HG03097 (cell line): Measurements from ENCODE around the gene STX3.
"Not testable (repeated sequence)": the region's sequence is repeated elsewhere in the genome, so short reads cannot be mapped to it uniquely, and the experiment has no call there.

Experiments used
- ATAC-seq: cut with Tn5 transposase; IDR thresholded peaks from one replicate; pipeline ENCODE4 v1.9.1; 2021; ENCODE audit not compliant: unreplicated experiment, low FRiP score

STX3 gene

DNA sequence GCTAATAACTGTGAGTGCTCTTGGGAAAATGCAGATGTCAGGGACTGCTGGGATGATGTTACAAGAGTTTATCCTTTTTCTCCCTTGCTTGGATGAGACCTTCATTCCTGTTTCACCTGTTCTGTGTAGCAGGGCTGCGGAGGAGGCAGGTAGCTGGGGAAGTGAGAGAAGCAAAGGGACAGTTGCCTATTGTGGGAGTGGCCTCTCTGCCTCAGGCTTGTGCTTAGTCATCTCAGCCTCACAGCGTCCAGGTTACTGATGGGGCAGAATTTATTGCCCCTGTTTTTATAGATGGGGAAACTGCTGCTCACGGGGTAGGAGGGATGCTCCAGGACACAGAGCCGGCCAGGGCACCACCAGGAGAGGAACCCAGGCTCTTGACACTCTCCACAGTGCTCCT, 1.7 kb downstream of the STX3 start:
- ATAC-seq, result no peak

DNA sequence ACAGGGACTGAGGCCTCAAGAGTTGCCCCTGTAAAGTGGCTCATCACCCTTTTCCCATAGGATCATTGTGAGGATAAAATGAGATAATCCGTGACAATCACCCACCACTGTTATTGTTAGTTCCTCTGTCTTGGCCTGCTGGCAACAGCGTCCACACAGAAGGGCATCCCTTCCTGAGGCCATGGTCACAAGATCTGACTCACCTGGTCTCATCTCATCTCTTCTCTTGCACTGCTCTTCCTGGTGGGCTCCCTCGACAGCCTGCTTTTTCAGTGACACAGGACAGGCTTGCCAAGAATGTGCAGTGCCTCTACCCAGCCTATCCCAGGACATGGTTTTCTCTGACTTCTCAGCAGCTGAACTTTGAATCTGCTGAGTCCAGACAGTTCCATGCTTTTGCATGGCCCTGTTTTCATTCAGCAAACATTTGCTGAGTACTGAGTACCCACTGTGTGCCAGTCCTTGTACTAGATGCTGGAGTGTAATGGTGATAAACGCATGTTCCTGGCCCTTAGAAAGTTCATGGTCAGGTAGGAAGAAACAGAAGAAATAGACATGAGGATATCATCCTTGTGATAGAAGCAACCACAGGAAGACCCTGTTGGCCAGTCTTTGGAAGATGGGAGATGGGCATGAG, 3.3 kb downstream of the STX3 start:
- no peak for ATAC-seq

DNA sequence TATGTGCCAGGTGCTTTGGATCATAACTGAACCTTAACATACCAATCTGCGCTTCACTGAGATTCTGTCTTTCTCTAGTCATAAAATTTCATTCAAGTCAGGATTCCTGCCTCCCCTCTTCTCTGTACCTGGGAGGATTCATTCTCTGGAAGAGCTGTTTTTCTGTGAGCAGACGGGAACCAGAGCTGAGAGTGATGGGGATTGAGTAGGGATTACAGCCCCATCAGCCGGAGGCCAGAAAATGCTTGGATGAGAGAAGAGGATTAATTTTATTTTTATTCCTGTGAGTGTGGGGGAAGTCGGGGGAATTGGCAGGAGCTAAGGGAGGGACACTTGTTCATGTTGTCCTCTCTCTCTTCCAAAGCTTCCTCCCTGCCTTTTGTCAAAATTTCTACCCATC, 4.7 kb downstream of the STX3 start:
- no peak for ATAC-seq

DNA sequence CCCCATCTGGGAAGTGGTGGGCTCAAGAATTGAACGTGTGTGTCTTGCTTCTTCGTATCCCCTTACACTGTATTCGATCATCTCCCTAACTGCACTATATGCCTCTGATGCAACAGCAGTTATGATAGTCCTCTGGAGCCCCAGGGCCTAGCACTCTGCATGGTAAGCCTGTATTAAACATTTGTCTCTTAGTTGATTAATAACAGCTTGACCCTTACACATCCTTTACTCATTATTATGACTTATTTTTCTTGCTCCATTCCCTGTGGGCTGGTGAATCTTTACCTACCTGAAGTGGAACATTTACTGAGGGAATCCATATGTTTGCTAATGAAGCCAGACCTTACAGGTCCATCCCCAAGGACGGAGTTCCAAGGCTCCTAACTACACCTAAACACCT, 5.6 kb downstream of the STX3 start:
- ATAC-seq, result no peak

DNA sequence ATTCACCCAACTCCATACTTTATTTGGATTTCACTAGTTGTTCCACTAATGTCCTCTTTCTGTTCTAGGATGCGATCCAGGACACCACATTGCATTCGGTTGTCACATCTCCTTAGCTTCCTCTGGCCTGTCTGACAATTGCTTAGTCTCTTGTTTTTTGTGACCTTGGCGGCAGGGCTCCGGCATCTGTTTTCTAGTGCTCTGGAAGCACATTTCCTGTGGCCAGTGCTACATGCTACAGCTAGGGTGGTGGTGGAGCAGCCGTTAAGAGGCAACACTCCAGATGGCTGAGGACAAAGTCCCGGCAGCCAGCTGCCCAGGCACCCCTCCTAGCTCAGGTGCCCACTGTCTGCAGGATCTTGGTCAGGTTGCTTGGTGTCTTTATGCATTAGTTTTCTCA, 6.8 kb downstream of the STX3 start:
- ATAC-seq, result no peak

DNA sequence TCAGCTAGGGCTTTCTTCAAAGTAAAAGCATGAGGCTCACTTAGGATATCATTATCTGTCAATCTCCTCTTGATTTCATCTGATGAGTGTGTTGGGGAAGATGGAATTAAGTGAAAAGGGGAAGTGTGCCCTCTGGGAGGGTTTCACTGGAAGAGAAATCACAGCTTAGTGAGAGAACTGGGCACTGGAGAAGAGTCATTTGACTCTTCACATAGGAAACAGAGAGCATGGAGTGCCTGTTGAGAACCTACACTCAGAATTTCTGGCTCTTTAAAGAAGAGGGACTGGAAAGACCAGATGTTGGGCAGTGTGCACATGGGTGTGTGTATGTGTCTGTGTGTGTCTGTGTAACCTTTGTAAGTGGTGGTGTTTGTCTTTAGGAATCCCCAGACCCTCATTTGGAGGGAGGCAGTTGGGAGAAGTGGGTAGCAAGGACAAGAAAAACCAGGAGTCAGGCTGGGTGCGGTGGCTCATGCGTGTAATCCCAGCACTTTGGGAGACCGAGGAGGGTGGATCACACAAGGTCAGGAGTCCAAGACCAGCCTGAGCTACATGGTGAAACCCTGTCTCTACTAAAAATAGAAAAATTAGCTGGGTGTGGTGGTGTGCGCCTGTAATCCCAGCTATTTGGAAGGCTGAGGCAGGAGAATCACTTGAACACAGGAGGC, 10.0 kb downstream of the STX3 start:
- no peak for ATAC-seq

DNA sequence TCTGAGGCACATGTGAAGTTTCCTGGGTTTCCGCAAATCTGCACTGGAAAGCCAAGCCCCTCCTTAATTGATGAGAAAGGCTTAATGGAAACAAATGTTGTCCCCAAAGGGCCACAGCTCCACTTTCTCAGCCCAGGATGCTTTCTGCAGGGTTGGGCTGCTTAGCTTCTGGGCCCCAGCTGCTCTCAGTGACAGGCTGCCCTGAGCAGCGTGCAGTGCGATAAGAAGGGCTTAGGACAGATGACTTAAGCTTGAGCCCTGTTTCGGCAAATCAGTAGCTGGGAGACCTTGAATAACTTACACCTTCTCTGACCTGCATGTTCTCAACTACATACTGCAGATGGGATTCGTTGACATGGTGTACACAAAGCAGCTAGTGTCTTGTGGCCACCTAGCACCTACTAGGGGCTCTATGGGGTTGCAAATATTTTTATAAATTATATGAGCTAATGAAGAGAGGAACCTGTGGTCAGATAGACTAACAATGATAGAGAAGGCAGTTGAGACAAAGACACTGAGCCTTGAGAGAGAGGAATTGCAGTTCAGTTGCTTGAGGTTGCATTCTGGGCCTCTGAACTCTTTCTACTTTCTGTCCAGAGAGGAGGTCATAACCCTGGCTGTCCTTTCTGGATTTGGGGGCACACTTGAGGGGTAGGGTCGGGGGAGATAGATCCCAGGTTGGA, 11.5 kb downstream of the STX3 start:
- no peak for ATAC-seq

DNA sequence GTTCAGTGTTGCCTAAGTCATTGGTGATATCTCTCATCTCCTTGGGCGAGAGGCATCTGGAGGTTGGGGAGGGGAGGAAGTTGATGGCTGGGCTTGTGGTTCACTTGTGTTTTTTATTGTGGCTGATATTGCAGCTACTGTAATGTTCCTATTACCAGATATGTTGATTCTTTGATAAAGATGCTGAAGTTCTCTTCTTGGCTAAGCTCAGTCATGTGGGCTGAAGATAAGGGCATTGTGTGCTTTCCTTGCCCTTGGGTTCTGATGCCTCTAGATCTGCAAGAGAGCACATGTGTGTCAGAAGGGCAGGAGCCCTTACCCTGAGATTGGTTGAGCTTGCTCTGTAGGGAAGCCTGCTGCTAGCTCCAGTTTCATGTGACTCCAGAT, 12.0 kb downstream of the STX3 start:
- no peak for ATAC-seq

DNA sequence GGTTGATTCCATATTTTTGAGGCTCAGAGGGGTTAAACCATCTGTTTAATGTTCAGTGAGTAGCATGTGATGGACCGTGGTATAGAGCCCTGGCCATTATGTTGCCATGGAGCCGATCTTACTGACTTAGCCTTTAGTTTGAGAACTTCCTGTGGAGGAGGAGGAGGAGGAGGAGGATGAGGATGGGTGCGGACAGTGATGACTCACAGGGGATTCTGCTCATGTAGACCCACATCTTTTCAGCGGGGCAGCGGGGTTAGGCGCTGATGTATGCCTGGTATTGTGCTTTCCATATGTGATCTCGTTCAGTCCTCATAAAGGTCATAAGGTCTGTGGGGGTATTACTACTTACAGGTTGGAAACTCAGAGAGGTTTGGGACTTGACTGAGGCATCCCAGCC, 13.9 kb downstream of the STX3 start:
- ATAC-seq, result no peak

DNA sequence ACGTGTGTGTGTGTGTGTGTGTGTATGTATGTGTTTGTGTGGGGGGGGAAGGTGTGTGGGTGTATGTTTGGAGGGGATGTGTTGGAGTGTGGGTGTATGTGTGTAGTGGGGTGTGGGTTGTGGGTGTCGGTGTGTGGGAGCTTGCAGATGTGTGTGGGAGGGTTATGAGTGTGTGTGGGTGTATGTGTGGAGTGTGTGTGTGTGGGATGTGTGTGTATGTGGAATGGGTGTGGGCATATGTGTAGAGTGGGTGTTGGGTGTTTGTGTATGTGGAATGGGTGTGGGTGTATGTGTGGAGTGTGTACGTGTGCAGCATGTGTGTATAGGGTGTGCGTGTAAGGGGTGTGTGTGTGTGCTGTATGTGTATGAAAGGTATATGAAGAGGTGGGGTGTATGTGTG, 14.7 kb downstream of the STX3 start:
- no peak for ATAC-seq

DNA sequence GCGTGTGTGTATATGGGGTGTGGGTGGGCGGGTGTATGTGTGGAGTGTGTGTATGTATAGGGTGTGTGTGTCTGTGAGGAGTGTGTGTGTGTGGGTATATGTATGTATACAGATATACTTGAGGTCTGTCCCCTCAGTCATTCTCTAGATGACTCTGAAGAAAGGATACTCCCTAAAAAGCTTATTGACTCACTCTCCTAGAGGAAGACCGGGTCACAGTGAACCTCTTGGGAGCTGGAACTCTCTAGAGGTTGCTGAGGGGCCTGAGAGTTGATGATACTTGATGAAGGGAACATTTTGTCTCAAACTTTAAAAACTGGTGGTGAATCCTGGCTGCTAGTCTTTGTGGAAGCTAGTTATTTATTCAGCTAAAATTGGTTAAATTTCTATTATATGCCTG, 15.1 kb downstream of the STX3 start:
- ATAC-seq, result no peak

DNA sequence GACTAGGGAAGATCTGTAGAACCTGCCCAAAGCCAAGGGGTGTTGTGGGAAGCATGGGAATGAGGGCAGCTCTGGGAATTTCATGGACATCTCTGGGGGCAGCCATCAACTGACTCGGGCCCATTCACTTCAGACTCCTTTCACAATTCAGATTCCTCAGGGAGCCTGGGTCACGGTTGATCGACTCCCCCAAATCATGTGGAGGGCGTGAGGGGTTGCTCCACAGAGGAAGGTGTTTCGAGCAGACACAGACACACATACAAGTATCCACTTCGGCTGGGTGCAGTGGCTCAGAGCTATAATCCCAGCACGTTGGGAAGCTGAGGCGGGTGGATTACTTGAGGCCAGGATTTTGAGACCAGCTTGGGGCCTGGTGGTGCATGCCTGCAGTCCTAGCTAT, 15.7 kb downstream of the STX3 start:
- no peak for ATAC-seq

DNA sequence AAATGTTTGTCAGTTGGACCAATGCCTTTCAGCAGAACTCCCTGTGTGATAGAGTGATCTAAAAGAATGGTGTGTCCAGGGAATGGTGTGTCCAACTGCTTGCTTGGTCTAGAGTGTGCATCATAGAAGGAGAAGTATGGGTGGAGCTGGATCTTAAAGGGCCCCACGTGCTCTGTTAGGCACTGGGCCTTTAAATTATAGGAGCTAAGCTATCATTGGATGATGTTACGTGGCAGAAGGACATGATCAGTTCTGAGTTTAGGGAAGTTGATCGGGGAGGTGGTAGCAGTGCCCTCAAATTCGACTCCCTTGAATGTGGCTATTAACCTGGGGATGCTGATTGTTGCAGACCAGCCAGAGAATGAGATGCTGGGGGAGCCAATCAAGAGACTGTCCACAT, 16.4 kb downstream of the STX3 start:
- no peak for ATAC-seq

DNA sequence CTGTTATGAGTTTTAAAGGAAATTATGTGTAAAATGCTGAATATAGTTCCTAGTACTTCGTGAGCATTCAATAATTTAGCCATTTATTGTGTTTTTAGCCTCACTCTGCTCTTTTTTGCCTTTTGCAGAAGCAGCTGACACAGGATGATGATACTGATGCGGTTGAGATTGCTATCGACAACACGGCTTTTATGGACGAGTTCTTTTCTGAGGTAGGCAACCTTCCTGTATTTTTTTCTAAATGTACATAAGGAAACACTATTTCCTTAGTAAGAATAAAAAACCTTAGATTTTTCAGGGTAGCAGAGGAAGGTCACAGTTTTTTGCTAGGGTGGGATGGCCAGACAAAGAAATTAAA, 17.9 kb downstream of the STX3 start:
- no peak for ATAC-seq

DNA sequence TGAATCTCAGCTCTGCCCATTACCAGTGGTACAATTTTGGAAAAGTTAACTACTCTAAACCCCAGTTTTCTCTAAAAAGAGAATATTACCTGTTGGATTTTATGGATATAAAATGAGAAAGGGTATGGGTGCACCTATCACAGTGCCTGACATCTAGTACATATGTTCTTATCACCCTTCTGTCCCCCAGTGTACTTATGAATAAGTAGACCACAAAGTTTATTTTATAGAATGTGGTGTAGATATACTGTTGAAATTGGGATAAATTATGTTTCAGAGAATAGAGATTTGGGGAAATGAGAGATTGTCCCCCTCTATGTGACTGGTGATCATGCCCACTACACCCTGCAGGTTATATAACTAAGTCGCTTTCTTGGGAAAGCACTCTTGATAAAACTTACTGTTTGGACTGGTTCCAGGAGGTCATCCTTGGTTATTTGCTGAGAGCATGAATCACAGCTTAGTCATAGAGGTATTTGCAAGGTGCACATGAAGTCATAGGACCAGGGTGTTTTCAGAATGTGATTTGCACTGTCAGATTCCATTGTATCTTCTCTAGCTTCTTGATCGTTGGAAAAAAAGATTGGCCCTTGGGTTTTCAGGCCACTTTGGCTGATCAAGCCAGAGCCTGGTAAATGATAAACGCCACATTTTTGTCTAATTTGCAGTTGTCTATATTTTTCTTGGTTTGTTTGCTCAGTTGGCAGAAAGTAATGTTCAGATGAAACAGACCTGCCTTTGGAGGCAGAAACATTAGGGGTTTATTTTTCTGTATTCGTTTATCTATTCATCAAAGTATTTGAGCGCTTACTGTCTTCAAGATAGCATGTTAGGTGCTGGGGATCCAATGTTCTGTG, 21.3 kb downstream of the STX3 start:
- no peak for ATAC-seq

DNA sequence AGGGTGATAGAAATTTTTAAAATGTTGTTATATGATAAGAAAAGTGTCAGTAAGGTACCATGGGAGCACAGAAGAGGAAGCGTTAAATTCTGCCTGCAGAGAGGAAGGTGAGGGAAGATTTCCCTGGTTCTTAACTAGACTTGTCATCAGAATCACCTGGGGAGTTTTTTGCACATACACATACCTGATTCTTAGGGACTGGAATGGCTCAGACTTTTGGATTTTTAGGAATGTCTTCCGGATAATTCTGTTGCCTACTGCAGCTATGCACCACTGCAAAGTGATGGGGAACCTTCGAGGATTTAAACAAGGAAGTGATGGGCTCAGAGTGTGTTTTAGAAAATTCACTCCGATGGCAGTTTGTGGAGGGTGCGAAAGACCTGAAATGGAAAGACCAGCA, 21.9 kb downstream of the STX3 start:
- ATAC-seq, result no peak

DNA sequence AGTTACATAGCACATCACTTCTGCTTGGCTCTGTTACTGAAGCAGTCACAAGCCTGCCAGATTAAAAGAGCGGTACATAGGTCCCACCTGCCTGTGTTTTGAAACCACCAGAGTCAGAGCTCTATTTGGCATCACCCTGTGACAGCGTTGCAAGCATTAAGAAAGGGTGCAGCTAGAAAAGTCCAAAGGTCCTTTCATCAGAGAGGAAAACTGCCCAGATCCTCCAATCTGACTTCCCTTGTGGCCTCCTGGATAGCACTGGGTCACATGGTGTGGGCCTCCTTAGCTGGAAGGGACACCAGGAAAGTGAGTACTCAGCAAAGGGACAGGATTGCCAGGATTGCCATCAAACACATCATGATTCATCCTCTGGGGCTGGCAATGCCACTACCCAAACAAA, 22.9 kb downstream of the STX3 start:
- ATAC-seq, result no peak

DNA sequence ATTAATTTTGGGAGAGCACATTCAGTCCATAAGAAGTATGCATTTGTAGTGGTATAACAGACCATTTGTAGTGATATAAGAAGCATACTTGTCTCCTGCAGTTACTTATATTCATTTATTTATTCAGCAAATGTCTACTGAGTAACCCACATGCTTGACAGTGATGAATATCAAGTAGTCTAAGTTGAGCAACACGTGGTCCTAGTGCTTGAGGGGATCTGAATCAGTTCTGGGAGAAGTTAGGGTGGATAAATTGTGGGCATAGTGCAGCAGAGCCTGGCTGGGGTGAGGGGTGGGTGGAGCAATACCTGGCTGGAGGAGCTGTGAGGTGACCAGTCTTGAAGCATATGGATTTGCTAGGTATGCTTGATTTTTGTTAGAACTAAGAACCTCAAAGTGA, 24.3 kb downstream of the STX3 start:
- ATAC-seq, result no peak

DNA sequence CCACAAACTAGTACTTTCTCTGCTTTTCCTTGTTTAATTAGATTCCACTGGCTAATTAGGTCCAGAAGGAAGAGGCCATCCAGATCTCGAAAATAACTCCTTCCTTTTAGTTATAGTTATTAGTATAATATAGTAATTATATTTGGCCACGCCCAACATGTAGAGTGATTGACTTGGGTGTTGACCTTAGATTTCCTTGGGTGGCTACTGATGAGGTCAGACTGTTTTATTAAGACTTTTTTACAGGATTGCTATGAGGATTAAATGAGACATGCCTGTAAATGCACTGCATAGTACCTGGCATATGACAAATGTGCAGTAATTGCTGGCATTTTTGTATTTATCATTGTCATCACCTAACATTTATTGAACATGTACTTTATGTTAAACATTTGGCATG, 26.9 kb downstream of the STX3 start:
- no peak for ATAC-seq

DNA sequence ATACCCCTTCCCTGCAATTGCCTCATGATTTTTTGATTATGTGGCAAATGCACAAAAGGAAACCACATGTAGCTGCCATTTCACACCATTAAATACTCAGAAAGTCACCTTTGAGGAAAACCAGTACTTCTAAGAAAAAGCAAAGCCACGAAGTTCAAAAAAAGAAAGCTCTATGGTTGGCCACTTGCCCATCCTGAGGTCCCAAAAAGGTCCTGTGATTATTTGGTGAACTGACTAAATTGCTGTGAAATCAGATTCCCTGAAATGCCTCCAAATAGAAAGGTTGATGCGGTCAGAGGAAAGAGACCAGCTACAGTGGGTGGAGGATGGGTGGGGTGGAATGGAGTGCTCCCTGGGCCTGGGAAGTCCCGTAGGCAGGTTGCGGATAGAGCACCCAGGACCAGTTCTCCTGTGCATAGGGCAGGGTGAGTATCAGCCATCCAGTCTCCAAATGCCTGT, 28.5 kb downstream of the STX3 start:
- ATAC-seq, result no peak

DNA sequence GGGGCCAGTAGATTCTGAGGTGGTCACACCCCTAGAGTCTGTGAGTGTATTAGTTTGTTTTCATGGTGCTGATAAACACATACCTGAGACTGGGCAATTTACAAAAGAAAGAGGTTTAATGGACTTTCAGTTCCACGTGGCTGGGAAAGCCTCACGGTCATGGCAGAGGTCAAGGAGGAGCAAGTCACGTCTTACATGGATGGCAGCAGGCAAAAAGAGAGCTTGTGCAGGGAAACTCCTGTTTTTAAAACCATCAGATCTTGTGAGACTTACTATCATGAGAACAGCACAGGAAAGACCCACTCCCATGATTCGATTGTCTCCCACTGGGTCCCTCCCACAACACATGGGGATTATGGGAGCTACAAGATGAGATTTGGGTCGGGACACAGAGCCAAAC, 29.3 kb downstream of the STX3 start:
- ATAC-seq, result not testable (repeated sequence)
